Activated CD4-positive, CD25-positive, alpha-beta regulatory T cell treated with anti-CD3 and anti-CD28 coated beads, Interleukin-2, amount 50 U/mL, for 72 hours (primary cell): ENCODE results near the gene UBE3D.

ENCODE experiments used
- DNase-seq: peaks from one replicate; pipeline ENCODE4 v3.0.0; 2021

Gene UBE3D, protein sequence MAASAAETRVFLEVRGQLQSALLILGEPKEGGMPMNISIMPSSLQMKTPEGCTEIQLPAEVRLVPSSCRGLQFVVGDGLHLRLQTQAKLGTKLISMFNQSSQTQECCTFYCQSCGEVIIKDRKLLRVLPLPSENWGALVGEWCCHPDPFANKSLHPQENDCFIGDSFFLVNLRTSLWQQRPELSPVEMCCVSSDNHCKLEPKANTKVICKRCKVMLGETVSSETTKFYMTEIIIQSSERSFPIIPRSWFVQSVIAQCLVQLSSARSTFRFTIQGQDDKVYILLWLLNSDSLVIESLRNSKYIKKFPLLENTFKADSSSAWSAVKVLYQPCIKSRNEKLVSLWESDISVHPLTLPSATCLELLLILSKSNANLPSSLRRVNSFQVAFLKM

DNA sequence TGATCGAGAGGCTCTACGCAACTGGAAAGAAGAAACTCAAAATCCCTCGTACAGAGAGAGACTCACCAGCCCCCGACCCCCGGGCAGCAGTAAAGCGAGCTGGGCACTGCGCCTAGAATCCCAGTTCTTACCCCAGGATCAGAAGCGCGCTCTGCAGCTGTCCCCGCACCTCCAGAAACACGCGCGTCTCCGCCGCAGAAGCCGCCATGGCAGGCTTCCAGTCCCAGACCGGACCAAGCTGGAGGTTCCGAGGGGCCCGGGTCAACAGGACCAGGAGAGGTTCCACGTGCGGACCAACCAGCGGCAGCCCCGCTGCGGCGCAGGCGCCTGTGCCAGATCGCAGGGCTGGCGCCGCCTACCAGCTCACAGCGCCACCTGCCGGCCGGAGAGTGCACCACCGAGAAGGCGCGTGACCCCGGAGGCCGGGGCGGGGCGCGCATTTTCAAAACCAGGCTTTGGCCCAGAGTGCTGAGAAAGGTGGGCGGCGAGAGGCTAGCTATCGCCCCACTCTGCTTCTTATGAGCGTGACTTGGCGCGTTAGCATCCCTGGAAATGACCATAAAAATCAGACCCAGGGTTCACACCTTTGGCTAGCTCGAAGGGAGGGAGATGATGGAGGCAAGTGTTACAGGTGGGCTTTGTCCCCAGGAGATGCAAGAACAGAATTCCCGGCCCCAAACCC lies at the start of gene UBE3D:
Gene UBE3D, minus strand, starts transcription at position 331 of the 682 bp plus-strand sequence. Its CDS starts 123 bp downstream, at position 208.
- peak; percentile 97 for DNase-seq

DNA sequence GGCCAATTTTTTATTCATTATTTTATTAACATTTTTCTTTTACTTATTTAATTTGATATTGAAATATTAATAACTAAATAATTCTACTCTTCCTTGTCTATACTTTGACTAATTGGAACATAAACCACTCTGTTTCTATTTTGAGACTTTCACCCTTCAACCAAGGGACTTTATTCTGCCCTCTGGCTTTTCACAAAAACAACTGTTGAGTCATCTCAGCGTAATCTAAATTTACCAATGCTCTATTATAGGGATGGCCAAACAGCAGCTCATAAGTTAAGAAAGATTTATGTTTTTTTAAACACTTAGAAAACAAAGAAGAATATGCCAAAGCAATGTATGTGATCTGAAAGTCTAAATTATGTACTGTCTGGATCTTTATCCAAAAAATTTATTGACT lies 48.5 kb upstream of the UBE3D start:
- DNase-seq = no peak

DNA sequence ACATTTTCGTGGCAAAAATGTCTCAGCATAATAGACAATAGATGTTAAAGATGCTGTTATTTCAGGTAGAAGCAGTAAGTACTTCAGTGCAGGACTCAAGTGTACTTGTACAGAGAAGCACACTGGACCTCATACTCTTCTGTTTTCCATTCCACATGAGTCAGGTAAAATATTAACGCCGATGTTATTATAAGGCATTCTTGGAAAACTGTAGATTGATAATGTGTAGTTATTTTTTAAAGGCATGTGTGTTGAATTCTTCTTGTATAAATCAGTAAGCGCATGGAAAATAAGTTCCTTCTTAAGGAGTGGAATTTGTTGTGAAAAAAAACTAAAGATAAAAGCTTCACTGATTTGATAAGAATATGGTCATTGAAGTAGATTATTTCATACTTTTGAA lies 47.6 kb upstream of the UBE3D start:
- DNase-seq = no peak

DNA sequence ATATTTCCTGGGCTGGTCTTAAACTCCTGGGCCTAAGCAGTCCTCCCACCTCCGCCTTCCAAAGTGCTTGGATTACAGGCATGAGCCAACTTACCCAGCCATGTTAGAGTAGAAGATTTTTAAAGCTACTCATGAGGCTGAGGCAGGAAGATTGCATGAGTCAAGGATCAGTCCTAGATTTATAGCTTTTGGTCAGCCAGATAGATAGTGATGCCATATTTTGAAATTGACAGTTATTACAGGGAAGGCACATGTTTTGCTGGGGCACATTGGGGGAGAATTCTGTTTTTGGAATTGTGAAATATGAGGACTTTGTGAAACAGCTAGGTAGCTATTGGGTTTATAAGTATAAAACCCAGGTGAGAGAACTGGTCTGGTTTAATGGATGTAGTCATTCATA lies 42.7 kb upstream of the UBE3D start:
- no peak for DNase-seq

DNA sequence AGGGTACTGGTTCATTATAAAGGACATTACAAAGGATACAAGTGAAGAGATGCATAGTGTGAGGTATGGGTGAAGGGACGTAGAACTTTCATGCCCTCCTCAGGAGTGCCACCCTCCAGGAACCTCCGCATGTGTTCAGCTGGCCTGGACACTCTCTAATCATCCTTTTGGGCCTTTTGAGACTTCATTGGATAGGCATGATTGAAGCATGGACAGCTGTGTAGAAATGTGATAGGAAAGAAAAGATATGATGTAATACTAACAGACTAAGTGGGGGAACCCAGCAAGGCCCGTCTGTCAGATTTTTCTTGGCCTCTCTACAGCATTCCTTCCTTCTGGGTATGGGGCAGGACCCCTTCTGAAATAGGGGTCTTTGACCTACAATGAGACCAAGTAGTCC lies 32.9 kb upstream of the UBE3D start:
- no peak for DNase-seq

DNA sequence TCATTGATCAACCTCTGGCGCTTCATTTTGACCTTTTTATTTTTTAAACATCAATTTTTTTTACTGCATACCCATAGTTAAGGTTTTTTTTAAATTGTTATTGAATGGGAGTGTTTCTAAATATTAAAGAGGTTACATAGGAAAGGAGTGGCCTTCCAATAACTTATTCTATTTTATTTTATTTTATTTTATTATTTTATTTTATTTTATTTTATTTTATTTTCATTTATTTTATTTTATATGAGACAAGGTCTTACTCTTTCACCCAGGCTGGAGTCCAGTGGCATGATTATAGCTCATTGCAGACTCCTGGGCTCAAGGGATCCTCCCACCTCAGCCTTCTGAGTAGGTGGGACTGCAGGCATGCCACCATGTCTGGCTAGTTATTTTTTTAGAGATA lies 32.0 kb upstream of the UBE3D start:
- DNase-seq = no peak

DNA sequence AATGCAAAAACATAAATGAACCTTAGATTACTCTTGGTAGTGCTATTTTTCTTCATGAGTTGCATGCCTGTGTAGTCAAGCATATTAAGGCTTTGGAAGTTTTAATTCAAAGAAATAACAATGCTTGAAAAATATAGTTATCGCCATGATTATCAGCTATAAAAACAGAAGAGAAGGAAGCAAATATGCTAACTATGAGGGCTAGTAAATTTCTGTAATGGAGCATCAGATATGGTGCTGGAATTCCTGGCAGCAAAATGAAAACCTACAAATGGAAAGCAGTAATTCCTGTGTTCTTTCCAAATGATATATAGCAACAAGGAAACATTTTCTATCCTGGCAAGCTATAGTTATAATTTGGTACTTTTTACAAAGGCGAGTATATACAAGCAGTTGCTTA lies 31.6 kb upstream of the UBE3D start:
- no peak for DNase-seq

DNA sequence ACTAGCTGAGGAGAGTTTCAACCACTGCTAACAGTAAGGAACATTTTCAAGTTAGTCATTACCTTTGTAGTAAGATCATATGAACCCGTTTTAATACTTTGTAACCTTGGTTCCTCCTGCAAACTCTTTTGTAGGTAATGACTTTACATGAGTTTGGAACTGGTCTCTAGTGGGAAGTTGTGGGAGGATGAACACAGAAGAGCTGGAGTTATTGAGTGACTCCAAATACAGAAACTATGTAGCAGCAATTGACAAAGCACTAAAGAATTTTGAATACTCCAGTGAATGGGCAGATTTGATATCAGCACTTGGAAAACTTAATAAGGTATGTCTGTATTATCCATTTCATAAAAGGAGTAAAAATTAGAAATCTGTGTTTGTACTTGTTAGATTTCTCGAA lies 31.1 kb upstream of the UBE3D start:
- DNase-seq = no peak

DNA sequence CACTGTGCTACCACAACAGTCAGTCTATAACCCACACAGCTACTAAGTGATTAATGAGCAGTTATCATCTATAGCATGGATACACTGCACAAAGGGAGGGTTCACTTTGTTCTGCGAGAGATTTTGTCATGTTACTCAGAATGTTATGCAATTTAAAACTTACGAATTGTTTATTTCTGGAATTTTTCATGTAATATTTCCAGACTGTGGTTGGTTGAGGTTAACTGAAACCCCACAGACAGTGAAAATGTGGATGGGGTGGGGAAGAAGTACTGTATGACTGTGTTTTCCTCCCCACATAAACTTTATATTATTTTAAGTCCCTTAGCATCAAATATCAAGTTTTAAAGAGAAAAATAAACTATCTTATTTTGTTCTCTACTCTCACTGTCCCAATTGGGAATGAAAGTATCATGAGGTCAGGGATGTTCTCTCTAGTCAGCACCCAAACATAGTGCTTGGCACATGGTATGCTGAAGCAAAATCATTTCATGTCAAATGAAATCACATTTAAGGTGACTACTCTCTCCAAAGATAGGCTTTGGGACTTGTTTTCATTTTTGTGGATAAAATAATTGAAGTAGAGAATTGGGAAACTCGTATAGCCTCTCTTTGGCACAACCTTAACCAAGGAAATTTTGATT lies 27.2 kb upstream of the UBE3D start:
- no peak for DNase-seq

DNA sequence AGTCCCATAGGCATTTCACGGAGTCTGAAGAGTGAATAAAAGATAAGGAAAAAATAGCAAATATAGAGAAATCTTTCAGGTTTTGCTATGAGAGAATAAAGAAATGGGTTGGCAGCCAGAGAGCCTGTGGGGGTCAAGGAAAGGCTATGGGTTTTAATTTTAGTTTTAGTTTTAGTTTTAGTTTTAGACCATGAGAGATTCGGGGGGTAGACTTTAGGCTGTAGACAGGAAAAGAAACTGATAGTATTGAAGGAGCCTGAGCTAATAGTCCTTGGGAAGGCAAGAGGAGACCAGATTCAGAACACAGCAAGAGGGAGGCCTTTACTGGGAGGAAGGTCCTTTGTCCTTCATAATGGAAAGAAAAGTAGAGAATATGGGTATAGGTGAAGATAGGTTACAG lies 21.1 kb upstream of the UBE3D start:
- no peak for DNase-seq

DNA sequence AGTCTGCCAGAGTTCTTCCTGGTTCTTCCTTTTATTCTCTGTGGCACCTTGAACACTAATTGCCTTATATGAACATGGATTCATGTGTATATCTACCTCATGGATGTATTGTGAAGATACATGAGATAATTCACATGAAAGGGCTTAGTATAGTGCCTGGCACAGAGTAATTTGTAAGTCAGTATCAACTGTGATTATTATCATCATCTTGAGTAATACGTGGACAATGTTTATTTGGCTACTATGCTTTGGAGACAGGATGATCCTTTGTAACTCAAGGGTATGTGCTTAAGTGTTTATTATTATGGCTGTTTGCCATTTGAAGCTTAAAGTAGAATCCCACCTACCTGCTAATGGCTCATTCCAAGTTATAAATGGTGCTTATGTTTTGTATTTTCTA lies 17.8 kb upstream of the UBE3D start:
- DNase-seq = no peak

DNA sequence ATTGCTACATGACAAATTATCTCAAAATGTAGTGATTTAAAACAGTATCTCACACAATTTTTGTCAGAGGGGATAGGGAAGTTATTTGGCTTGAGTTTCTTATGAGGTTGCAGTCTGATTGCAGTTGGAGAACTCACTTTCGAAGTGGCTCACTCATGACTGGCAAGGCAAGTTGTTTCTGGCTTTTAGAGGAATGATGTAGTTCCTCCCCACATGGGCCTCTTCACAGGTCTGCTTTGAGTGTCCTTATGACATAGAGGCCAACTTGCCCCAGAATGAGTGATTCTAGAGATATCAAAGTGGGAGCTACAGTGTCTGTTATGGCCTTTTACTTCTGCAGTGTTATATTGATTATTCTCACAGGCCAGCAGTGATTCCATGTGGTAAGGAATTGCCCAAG lies 8.0 kb upstream of the UBE3D start:
- no peak for DNase-seq

DNA sequence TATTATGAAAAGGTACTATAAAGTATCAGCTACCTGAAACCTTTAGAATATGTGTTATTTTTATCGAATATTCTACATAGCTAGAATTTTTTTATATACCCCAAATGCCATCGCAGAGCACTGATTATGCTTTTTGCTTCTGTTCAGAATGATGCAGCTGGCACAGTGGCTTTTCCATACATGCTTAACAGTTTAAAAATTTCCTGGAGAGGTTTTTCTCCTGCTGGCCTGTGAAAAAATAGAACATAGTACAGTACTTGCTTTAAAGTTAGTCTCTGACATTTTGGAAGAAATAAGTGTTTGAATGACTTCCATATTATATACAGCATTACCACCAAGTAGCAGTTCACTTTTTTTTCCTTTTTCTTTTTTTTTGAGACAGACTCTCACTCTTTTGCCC lies 7.1 kb upstream of the UBE3D start:
- no peak for DNase-seq

DNA sequence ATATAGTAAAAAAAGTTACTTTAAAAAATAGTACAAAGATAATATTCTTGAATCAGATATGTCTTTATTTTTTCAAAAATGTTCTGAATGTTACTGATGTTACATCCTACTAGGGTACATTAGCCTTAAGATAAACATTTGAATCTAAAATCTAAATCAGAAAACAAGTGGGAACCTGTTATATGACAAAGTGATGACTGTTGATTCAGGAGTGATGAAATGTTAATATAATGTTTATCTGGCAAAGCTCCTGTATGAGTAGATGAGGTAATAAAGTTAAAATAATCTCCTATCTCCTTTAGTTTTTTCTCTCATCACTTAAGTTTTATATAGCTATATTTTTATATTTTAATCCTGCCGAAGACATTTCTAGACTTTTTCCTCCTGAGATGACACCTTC lies 6.1 kb upstream of the UBE3D start:
- no peak for DNase-seq

DNA sequence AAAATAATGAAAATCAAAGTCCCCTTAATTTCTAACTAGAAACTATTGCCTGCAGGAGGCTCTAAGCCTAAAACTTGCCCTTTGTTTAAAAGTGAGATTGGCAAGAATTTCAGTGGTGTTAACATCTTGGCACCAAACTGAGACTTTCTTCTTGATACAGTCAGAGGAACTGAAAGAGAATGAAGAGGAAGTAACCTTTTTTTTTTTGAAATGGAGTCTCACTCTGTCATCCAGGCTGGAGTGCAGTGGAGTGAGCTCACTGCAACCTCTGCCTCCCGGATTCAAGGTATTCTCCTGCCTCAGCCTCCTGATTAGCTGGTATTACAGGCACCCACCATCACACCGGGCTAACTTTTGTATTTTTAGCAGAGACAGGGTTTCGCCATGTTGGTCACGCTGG lies 5.4 kb upstream of the UBE3D start:
- DNase-seq = no peak

DNA sequence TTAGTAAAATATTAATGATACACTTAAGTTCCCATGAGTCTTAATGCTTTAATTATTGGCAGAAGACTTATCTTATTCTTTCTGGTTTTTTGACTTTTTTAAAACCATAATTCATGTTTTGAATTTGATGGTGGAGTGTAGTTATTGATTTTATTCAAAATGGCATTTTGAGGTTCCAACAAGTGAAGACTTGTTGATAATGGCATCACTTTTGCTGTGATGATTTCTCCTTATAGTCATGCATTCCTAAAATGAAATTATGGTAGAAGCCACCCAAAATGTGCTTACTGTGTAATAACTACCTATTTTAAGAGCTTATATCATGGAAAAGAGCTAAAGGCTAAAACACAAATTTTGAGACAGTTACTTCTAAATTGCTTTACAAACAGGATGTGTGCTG lies 4.0 kb upstream of the UBE3D start:
- DNase-seq = no peak

DNA sequence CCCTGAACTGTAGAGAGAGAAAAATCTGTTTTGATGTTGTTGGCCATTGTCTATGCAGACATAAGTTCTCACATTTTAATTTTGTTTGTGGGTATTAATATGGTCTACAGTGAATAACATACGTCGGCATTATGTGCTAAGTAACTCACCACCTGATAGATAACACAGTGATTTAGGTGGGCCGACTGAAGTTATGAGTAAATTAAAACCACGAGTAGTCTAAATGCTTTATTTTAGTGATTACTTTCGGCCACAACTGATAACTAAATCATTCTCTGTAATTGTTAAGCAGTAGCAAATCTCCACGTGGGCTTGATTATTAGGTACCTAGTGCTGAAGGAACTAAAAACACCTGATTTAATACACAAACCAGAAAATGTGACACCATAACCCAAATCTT lies 3.0 kb upstream of the UBE3D start:
- DNase-seq = no peak

DNA sequence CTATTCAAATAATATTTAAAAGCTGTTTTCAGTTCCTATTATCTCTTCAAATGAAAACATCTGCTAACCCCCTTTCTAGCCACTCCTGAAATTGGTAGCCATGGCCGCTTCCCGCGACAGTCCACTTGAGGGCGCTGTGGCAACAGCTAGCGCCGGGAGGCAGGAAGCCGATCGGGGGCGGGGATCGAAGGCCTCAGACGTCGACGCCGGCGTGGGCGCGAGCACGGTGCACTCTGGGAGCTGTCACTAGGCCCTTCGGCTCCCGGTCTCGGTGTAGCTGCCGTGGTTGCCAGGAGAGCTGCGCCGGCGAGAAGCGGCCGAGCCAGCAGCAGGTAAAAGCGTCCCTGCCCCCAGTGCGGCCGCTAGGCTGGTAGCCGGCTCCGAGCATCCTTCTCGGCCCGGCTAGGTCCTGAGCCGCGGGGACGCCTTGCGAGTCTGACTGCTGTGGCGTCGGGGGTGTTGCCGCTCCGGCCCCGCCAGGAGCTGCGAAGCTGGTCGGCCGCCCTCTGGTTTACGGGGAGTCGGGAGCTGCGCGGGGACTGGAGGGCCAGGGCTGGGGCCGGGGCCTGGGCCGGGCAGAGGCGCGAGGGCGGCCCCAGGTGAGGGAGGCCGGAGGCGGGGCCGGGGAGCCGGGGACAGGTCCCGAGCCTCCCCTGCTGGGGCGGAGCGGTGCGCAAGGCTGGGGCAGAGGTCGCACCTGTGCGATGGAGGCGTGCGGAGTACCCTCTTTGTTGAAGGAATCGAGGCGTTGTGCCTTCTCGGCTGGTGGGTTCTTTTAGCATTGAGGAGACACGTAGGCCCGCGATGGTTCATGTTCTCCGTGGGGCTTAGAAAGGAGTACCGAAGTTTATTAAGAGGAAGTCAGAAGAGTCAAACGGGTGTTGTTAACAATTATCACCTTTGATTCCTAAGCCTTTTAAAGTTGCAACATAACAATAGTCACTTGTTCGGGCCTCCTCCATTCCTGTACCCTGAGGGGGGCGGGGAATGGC lies 2.1 kb upstream of the UBE3D start, which contains the start of gene DOP1A:
Gene DOP1A, plus strand, starts transcription at position 224 of the 992 bp plus-strand sequence. CDS start 29,307 bp downstream, outside the sequence.
- DNase-seq = peak; percentile 97

DNA sequence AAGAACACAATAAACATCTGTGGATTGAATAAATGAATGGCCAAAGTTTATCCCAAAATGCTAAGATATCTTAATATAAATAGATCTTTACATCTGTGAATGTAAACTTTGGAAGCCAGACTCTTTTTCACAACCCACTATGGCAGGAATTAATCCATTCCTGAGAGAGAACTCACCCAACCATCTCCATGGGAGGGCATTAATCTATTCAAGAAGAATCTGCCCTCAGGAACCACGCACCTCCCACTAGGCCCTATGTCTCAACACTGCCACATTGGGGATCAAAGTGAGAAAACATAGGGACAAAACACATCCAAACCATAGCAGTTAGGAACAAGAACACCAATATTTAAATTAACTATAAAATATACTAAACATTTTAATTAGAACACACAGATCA lies 3.4 kb downstream of the UBE3D start:
- DNase-seq = no peak

DNA sequence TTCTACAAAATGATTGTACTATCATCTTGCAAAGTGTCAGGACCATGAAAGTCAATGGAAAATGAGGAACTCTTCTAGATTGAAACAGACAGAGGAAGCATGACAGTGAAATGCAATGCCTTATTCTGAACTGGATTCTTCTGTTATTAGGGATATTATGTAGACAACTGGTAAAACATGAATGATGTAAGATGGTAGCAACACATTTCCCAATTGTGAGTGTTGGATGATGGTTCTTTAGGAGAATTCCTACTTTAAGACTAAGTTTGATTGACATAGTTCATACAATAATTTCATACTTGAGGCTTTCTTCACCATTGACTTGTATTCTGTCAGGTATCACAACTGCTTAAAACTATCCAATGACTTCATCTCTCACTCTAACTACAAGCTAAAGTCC lies 4.5 kb downstream of the UBE3D start:
- DNase-seq = no peak

DNA sequence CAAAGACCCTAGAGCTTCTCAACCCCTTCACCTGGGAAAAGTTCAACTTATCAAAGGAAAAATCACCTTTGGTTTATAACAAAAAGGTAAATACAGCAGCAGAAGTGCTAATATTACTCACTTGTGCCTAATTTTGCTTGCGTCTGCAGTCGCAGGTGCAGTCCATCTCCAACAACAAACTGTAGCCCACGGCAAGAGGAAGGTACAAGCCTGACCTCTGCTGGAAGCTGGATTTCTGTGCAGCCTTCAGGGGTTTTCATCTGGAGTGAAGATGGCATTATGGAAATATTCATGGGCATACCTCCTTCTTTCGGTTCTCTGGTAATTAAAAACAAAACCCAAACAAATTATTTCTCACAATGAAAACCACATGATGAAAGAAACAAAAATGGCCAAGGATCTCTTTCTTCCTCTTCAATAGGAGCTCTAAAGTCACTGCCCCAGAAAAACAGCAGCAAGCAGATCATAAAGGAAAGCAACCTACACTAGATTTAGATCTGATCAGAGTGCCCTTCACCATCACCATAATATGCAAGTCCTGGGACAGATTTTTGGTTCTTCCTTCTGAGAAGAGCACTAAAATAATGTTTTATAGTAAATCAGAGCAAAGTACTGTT lies 7.8 kb downstream of the UBE3D start:
- DNase-seq = no peak

DNA sequence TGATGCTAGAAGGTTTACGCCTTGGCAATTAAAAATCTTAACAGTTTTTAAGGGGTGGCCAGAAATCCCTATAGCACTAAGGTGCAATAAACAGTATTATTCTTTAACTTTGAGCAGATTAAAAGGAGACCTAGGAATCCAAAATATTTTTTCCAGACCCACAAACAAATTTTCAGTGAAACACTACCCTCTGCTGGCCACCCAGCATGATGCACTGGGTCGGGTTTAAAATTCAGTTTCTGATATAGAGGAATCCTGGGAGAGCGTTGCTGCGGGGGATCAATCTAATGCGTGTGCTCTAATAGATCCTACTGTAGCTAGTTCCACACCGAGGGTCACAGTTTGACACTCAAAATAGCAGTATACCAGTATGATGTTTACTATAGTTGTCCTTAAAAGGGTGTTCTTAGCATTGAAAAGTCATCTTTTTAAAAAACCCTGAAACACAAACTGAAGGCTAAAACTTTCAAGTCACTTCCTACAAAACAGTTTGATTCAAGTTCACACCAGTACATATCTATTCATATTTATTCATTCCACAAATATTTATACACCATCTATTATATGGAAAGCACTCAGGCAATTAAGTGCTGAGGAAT lies 10.2 kb downstream of the UBE3D start:
- DNase-seq = no peak
